Loucy (cell line): ENCODE data around the gene TMEM119.

ENCODE experiments used
- H2AFZ ChIP-seq: fragments of 200-600 bp; sonication (generic); 2 replicates; pipeline ENCODE4 v1.6.0; 2016; ENCODE audit warnings: antibody characterized with exemption, mild to moderate bottlenecking, low read length, moderate library complexity
- H3F3A ChIP-seq: fragments of 200-600 bp; 2 replicates; pipeline ENCODE4 v1.6.0; 2016; ENCODE audit warnings: antibody characterized with exemption, low read depth, mild to moderate bottlenecking
- H3K27me3 ChIP-seq: fragments of 200-600 bp; sonication (generic); 2 replicates; pipeline ENCODE4 v1.6.1; 2014; ENCODE audit warnings: low read length, mild to moderate bottlenecking; ENCODE audit not compliant: insufficient read depth, poor library complexity, severe bottlenecking
- H3K36me3 ChIP-seq: fragments of 200-600 bp; sonication (generic); 2 replicates; pipeline ENCODE4 v1.6.1; 2016; ENCODE audit warnings: low read length; ENCODE audit not compliant: insufficient read depth
- H3K4me1 ChIP-seq: fragments of 200-600 bp; sonication (generic); 2 replicates; pipeline ENCODE4 v1.5.1; 2014; ENCODE audit warnings: low read length, mild to moderate bottlenecking; ENCODE audit not compliant: insufficient read depth, poor library complexity, severe bottlenecking
- H3K4me2 ChIP-seq: fragments of 200-600 bp; sonication (generic); 2 replicates; pipeline ENCODE4 v1.6.0; 2014; ENCODE audit warnings: antibody characterized with exemption, low read length, low read depth, mild to moderate bottlenecking; ENCODE audit not compliant: poor library complexity, severe bottlenecking
- H3K4me3 ChIP-seq: fragments of 200-600 bp; sonication (generic); 2 replicates; pipeline ENCODE4 v1.5.1; 2014; ENCODE audit warnings: low read length, mild to moderate bottlenecking, mixed read lengths; ENCODE audit not compliant: poor library complexity, severe bottlenecking
- H3K79me2 ChIP-seq: fragments of 200-600 bp; sonication (generic); 2 replicates; pipeline ENCODE4 v1.6.1; 2014; ENCODE audit warnings: low read length; ENCODE audit not compliant: insufficient read depth
- H3K9ac ChIP-seq: fragments of 200-600 bp; sonication (generic); 2 replicates; pipeline ENCODE4 v1.6.0; 2014; ENCODE audit warnings: mild to moderate bottlenecking, low read depth, low read length, moderate library complexity; ENCODE audit not compliant: poor library complexity, severe bottlenecking
- H3K9me2 ChIP-seq: fragments of 200-600 bp; sonication (generic); replicated peaks from 2 replicates; pipeline ENCODE4 v1.6.1; 2016; ENCODE audit warnings: low read depth, low read length, mixed read lengths
- H3K9me3 ChIP-seq: fragments of 200-600 bp; sonication (generic); 2 replicates; pipeline ENCODE4 v1.6.1; 2014; ENCODE audit warnings: mild to moderate bottlenecking, antibody characterized with exemption, low read length, low read depth; ENCODE audit not compliant: insufficient read depth
- H4K20me1 ChIP-seq: fragments of 200-600 bp; sonication (generic); 2 replicates; pipeline ENCODE4 v1.6.0; 2014; ENCODE audit warnings: antibody characterized with exemption, low read length, mild to moderate bottlenecking; ENCODE audit not compliant: insufficient read depth, poor library complexity, severe bottlenecking
- EZH2phosphoT487 ChIP-seq: fragments of 200-600 bp; IDR thresholded peaks from 2 replicates; pipeline ENCODE4 v1.6.1; 2018; ENCODE audit warnings: antibody characterized with exemption, mild to moderate bottlenecking, moderate library complexity, borderline replicate concordance
- TF ChIP-seq, protein P1 (sequence below): fragments of 200-600 bp; sonication (generic); conservative IDR thresholded peaks from 2 replicates; pipeline ENCODE4 v1.5.1; 2014; ENCODE audit warnings: mild to moderate bottlenecking, antibody characterized with exemption, low read length

The TMEM119 gene

GRCh38 chr12:108580531-108580930, 17.4 kb downstream of the TMEM119 start:
- Histone ChIP-seq H3K9me3 (no peaks in the 10 kb centered on the region), H3K27me3 (no peaks in the 10 kb centered on the region), H3K4me2 (no peak overlapping the region), H3K9me2 (no peaks in the 10 kb centered on the region), H3F3A (no peaks in the 10 kb centered on the region), H2AFZ (no peak overlapping the region), H3K79me2 (no peaks in the 10 kb centered on the region), H3K4me1 (no peaks in the 10 kb centered on the region), H3K9ac (no peak overlapping the region), H3K4me3 (no peak overlapping the region), H4K20me1 (no peaks in the 10 kb centered on the region), H3K36me3 (no peaks in the 10 kb centered on the region)
- no peak for TF ChIP-seq EZH2phosphoT487
- TF ChIP-seq, protein P1, sequence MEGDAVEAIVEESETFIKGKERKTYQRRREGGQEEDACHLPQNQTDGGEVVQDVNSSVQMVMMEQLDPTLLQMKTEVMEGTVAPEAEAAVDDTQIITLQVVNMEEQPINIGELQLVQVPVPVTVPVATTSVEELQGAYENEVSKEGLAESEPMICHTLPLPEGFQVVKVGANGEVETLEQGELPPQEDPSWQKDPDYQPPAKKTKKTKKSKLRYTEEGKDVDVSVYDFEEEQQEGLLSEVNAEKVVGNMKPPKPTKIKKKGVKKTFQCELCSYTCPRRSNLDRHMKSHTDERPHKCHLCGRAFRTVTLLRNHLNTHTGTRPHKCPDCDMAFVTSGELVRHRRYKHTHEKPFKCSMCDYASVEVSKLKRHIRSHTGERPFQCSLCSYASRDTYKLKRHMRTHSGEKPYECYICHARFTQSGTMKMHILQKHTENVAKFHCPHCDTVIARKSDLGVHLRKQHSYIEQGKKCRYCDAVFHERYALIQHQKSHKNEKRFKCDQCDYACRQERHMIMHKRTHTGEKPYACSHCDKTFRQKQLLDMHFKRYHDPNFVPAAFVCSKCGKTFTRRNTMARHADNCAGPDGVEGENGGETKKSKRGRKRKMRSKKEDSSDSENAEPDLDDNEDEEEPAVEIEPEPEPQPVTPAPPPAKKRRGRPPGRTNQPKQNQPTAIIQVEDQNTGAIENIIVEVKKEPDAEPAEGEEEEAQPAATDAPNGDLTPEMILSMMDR = no peak

- no peaks in the 10 kb centered on the region for H3K36me3 ChIP-seq
- no peaks in the 10 kb centered on the region for H3K9me3 ChIP-seq
- no peak overlapping the region for H2AFZ ChIP-seq
- no peaks in the 10 kb centered on the region for H3K27me3 ChIP-seq
- H3K9me2 ChIP-seq = no peaks in the 10 kb centered on the region
- no peaks in the 10 kb centered on the region for H3K79me2 ChIP-seq
- no peak for TF ChIP-seq EZH2phosphoT487
- TF ChIP-seq, protein P1 = no peak
- H3K4me2 ChIP-seq = no peak overlapping the region
- H3K9ac ChIP-seq = no peak overlapping the region
- H3K4me3 ChIP-seq = no peak overlapping the region
- H3K4me1 ChIP-seq = no peaks in the 10 kb centered on the region
- no peaks in the 10 kb centered on the region for H4K20me1 ChIP-seq
- no peaks in the 10 kb centered on the region for H3F3A ChIP-seq
Measured at GRCh38 chr12:108578813-108579212, 19.1 kb downstream of the TMEM119 start.

DNA sequence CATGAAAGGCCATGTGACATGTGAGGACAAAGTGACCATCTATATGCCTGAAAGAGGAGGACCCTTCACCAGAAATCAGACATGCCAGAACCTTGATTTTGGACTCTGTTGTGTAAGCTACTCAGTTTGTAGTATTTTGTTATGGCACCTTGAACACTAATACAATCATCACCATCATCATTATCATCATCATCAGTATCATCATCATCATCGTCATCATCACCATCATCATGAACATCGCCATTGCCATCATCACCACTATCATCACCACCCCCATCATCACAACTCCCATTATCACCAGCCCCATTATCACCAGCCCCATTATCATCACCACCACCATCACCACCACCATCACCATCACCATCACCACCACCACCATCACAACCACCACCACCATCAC, 19.6 kb downstream of the TMEM119 start:
- no peaks in the 10 kb centered on the region for H3K36me3 ChIP-seq

More for the DNA sequence above, 19.6 kb downstream of the TMEM119 start:
- H3K27me3 ChIP-seq = no peaks in the 10 kb centered on the region
- no peaks in the 10 kb centered on the region for H3K9me3 ChIP-seq
- no peak overlapping the region for H3K4me2 ChIP-seq
- no peaks in the 10 kb centered on the region for H3K4me1 ChIP-seq
- no peaks in the 10 kb centered on the region for H3K9me2 ChIP-seq
- H3K4me3 ChIP-seq = no peak overlapping the region
- no peaks in the 10 kb centered on the region for H4K20me1 ChIP-seq
- no peak overlapping the region for H2AFZ ChIP-seq
- no peak for TF ChIP-seq EZH2phosphoT487
- TF ChIP-seq, protein P1 = no peak
- H3K9ac ChIP-seq = no peak overlapping the region
- H3F3A ChIP-seq = no peaks in the 10 kb centered on the region
- H3K79me2 ChIP-seq = no peaks in the 10 kb centered on the region
